Liver (tissue), 9 donors: Measurements from ENCODE around the gene CLIC1. TPM values are rescaled to one million over a fixed set of nuclear protein-coding genes. Genes with fewer than 3 reads are reported as not detected.

ENCODE experiments used
- DNase-seq: peaks from one replicate; pipeline ENCODE4 v3.0.0-alpha.2; 2017; ENCODE audit warnings: low spot score
- H3K27ac ChIP-seq, 2 donors: one replicate each; pipeline ENCODE4 v1.7.0; 2013; ENCODE audit warnings: inconsistent platforms in 2 of 2, low read length in 2 of 2, control low read depth in 1 of 2, low read depth in 1 of 2, mild to moderate bottlenecking in 1 of 2
- H3K27me3 ChIP-seq, 4 donors: one replicate each; pipeline versions ENCODE4 v1.6.1 to v1.7.0; 2013; ENCODE audit warnings: low read length in 3 of 4, inconsistent platforms in 1 of 4, mild to moderate bottlenecking in 1 of 4, moderate library complexity in 1 of 4; ENCODE audit not compliant: control insufficient read depth in 4 of 4, insufficient read depth in 4 of 4
- H3K36me3 ChIP-seq, 4 donors: one replicate each; pipeline versions ENCODE4 v1.6.1 to v1.7.0; 2013; ENCODE audit warnings: low read length in 3 of 4, mild to moderate bottlenecking in 3 of 4, low read depth in 1 of 4, moderate library complexity in 1 of 4; ENCODE audit not compliant: control insufficient read depth in 4 of 4, insufficient read depth in 3 of 4
- H3K4me1 ChIP-seq, 4 donors: one replicate each; pipeline versions ENCODE4 v1.6.1 to v1.7.0; 2013; ENCODE audit warnings: low read length in 3 of 4, mild to moderate bottlenecking in 3 of 4, moderate library complexity in 1 of 4; ENCODE audit not compliant: control insufficient read depth in 4 of 4, insufficient read depth in 4 of 4
- H3K4me3 ChIP-seq, 3 donors: one replicate each; pipeline versions ENCODE4 v1.6.1 to v1.7.0; 2013; ENCODE audit warnings: low read length in 3 of 3, control low read depth in 1 of 3, low read depth in 1 of 3, mild to moderate bottlenecking in 1 of 3
- H3K9ac ChIP-seq, 2 donors: one replicate each; pipeline ENCODE4 v1.7.0; 2013; ENCODE audit warnings: low read length in 2 of 2, mild to moderate bottlenecking in 2 of 2, moderate library complexity in 2 of 2, control low read depth in 1 of 2, low read depth in 1 of 2
- H3K9me3 ChIP-seq, 4 donors: one replicate each; pipeline versions ENCODE4 v1.6.1 to v1.7.0; 2013; ENCODE audit warnings: low read length in 3 of 4; ENCODE audit not compliant: control insufficient read depth in 4 of 4
- EGR1 ChIP-seq, 2 donors: IDR thresholded peaks; 2 replicates each; pipeline ENCODE4 v1.6.1; 2016 to 2018; ENCODE audit warnings: antibody characterized with exemption in 2 of 2, low read depth in 2 of 2
- FOXA1 ChIP-seq: IDR thresholded peaks from 2 replicates; pipeline ENCODE4 v1.6.1; 2016; ENCODE audit warnings: antibody characterized with exemption
- FOXA2 ChIP-seq: IDR thresholded peaks from 2 replicates; pipeline ENCODE4 v1.6.1; 2016; ENCODE audit warnings: antibody characterized with exemption
- GABPA ChIP-seq, 2 donors: IDR thresholded peaks in 1 of 2; conservative IDR thresholded peaks in 1 of 2; 2 replicates each; pipeline ENCODE4 v1.6.1; 2016; ENCODE audit warnings: antibody characterized with exemption in 2 of 2, mild to moderate bottlenecking in 1 of 2, moderate library complexity in 1 of 2
- HNF4A ChIP-seq, 2 donors: conservative IDR thresholded peaks; 2 replicates each; pipeline ENCODE4 v1.6.1; 2016; ENCODE audit warnings: antibody characterized with exemption in 2 of 2, mild to moderate bottlenecking in 2 of 2
- HNF4G ChIP-seq: IDR thresholded peaks from 2 replicates; pipeline ENCODE4 v1.6.1; 2016; ENCODE audit warnings: antibody characterized with exemption
- NR2F2 ChIP-seq: IDR thresholded peaks from 2 replicates; pipeline ENCODE4 v1.6.1; 2016; ENCODE audit warnings: antibody characterized with exemption
- RAD21 ChIP-seq, 2 donors: IDR thresholded peaks; 2 replicates each; pipeline ENCODE4 v1.6.1; 2016; ENCODE audit warnings: antibody characterized with exemption in 2 of 2, mild to moderate bottlenecking in 2 of 2
- RXRA ChIP-seq, 2 donors: IDR thresholded peaks; 2 replicates each; pipeline ENCODE4 v1.6.1; 2017 to 2018; ENCODE audit warnings: antibody characterized with exemption in 2 of 2, mild to moderate bottlenecking in 1 of 2
- SP1 ChIP-seq: IDR thresholded peaks from 2 replicates; pipeline ENCODE4 v1.6.1; 2018; ENCODE audit warnings: antibody characterized with exemption, mild to moderate bottlenecking
- TAF1 ChIP-seq: conservative IDR thresholded peaks from 2 replicates; pipeline ENCODE4 v1.6.1; 2016; ENCODE audit warnings: antibody characterized with exemption, mild to moderate bottlenecking
- YY1 ChIP-seq: IDR thresholded peaks from 2 replicates; pipeline ENCODE4 v1.6.1; 2016; ENCODE audit warnings: antibody characterized with exemption, mild to moderate bottlenecking
- WGBS: extraction: QIAGEN DNeasy Blood & Tissue Kit; methylation state at CpG from one replicate; pipeline ENCODE4 v1.1.7; 2013; 5-methylcytosine and 5-hydroxymethylcytosine counted together
- polyA plus RNA-seq, 2 donors: library from polyadenylated mRNA; stranded (reverse) in 1 of 2; unstranded in 1 of 2; fragments of 200-250 nt in 1 of 2; fragments of >200 nt in 1 of 2; fragmentation: Nextera tagmentation in 1 of 2; extraction: Ambion mirVana in 1 of 2; gene quantifications; one replicate each; pipeline versions ENCODE4 v1.2.1 to v1.2.3, GENCODE V29; 2013 to 2015
- total RNA-seq, 2 donors: library from RNA; depleted of rRNA; stranded (reverse); fragments of >200 nt; gene quantifications; one replicate each; pipeline ENCODE4 v1.2.3, GENCODE V29; 2014
- TF ChIP-seq, protein P1 (sequence below): IDR thresholded peaks from 2 replicates; pipeline ENCODE4 v1.6.1; 2016; ENCODE audit warnings: antibody characterized with exemption
- TF ChIP-seq, protein P2 (sequence below): fragments of 150-350 bp; IDR thresholded peaks from 2 replicates; pipeline ENCODE4 v1.5.1; 2017; ENCODE audit warnings: improper control_type of control experiment, low read depth, low read length; ENCODE audit not compliant: missing input control
- TF ChIP-seq, protein P3 (sequence below): IDR thresholded peaks from 2 replicates; pipeline ENCODE4 v1.6.1; 2016; ENCODE audit warnings: antibody characterized with exemption
- TF ChIP-seq, protein P4 (sequence below): IDR thresholded peaks from 2 replicates; pipeline ENCODE4 v1.6.1; 2016; ENCODE audit warnings: antibody characterized with exemption, mild to moderate bottlenecking
- TF ChIP-seq, protein P5 (sequence below): IDR thresholded peaks from 2 replicates; pipeline ENCODE4 v1.6.1; 2016; ENCODE audit warnings: antibody characterized with exemption
- donor health status: healthy.
- donor health status: healthy.
- donor health status: healthy.
- donor health status: healthy.
- donor health status: healthy.

Gene CLIC1
- total and polyA plus RNA-seq, 4 donors = 56.5 to 124 (median 64.5) TPM

DNA sequence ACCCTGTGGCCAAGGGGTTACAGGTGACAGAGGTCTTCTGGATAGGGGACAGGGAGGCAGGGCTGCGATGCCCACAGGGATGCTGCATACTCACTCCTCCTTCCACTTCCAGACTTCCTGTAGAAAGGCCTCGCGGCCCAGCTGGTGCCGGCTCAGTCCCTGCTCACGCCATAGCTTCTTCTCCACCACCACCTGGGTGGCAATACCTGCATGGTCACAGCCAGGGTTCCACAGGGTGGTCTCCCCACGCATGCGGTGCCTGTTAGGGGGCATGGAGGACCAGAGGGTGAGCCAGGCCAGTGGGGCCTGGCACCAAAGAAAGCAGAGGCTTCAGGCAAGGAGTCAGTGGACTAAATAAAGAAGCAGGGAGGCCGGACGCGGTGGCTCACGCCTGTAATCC, 49.1 kb upstream of the CLIC1 start:
- Histone ChIP-seq H3K27me3 (no peaks in the 10 kb centered on the region), H3K4me3 (no peak overlapping the region), H3K9ac (no peak overlapping the region), H3K27ac (no peak overlapping the region), H3K36me3 (peaks cover 7 to 46% (median 15%) of the 10 kb centered on the region in 4 donors), H3K4me1 (no peaks in the 10 kb centered on the region), H3K9me3 (no peaks in the 10 kb centered on the region)
- WGBS = 97% methylated on average over 11 of the region's 11 CpGs
- TF ChIP-seq NR2F2 = no peak
- TF ChIP-seq, protein P1, sequence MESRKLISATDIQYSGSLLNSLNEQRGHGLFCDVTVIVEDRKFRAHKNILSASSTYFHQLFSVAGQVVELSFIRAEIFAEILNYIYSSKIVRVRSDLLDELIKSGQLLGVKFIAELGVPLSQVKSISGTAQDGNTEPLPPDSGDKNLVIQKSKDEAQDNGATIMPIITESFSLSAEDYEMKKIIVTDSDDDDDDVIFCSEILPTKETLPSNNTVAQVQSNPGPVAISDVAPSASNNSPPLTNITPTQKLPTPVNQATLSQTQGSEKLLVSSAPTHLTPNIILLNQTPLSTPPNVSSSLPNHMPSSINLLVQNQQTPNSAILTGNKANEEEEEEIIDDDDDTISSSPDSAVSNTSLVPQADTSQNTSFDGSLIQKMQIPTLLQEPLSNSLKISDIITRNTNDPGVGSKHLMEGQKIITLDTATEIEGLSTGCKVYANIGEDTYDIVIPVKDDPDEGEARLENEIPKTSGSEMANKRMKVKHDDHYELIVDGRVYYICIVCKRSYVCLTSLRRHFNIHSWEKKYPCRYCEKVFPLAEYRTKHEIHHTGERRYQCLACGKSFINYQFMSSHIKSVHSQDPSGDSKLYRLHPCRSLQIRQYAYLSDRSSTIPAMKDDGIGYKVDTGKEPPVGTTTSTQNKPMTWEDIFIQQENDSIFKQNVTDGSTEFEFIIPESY = no peak
- TF ChIP-seq RAD21 (IDR thresholded peaks at IDR 0.05) = no peak
- no peak for TF ChIP-seq TAF1
- no peak for TF ChIP-seq HNF4G
- TF ChIP-seq FOXA1 = no peak
- TF ChIP-seq, protein P2, sequence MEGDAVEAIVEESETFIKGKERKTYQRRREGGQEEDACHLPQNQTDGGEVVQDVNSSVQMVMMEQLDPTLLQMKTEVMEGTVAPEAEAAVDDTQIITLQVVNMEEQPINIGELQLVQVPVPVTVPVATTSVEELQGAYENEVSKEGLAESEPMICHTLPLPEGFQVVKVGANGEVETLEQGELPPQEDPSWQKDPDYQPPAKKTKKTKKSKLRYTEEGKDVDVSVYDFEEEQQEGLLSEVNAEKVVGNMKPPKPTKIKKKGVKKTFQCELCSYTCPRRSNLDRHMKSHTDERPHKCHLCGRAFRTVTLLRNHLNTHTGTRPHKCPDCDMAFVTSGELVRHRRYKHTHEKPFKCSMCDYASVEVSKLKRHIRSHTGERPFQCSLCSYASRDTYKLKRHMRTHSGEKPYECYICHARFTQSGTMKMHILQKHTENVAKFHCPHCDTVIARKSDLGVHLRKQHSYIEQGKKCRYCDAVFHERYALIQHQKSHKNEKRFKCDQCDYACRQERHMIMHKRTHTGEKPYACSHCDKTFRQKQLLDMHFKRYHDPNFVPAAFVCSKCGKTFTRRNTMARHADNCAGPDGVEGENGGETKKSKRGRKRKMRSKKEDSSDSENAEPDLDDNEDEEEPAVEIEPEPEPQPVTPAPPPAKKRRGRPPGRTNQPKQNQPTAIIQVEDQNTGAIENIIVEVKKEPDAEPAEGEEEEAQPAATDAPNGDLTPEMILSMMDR = no peak
- no peak for TF ChIP-seq EGR1 (IDR thresholded peaks at IDR 0.05; ENCODE audit: low read depth in 2 of 2)
- no peak for TF ChIP-seq SP1
- TF ChIP-seq, protein P3, sequence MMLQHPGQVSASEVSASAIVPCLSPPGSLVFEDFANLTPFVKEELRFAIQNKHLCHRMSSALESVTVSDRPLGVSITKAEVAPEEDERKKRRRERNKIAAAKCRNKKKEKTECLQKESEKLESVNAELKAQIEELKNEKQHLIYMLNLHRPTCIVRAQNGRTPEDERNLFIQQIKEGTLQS = no peak
- no peak for TF ChIP-seq HNF4A (conservative IDR thresholded peaks at IDR 0.05)
- TF ChIP-seq RXRA (IDR thresholded peaks at IDR 0.05) = no peak
- TF ChIP-seq GABPA (IDR thresholded peaks at IDR 0.05 in 1 of 2, conservative IDR thresholded peaks at IDR 0.05 in 1 of 2) = no peak
- TF ChIP-seq, protein P4, sequence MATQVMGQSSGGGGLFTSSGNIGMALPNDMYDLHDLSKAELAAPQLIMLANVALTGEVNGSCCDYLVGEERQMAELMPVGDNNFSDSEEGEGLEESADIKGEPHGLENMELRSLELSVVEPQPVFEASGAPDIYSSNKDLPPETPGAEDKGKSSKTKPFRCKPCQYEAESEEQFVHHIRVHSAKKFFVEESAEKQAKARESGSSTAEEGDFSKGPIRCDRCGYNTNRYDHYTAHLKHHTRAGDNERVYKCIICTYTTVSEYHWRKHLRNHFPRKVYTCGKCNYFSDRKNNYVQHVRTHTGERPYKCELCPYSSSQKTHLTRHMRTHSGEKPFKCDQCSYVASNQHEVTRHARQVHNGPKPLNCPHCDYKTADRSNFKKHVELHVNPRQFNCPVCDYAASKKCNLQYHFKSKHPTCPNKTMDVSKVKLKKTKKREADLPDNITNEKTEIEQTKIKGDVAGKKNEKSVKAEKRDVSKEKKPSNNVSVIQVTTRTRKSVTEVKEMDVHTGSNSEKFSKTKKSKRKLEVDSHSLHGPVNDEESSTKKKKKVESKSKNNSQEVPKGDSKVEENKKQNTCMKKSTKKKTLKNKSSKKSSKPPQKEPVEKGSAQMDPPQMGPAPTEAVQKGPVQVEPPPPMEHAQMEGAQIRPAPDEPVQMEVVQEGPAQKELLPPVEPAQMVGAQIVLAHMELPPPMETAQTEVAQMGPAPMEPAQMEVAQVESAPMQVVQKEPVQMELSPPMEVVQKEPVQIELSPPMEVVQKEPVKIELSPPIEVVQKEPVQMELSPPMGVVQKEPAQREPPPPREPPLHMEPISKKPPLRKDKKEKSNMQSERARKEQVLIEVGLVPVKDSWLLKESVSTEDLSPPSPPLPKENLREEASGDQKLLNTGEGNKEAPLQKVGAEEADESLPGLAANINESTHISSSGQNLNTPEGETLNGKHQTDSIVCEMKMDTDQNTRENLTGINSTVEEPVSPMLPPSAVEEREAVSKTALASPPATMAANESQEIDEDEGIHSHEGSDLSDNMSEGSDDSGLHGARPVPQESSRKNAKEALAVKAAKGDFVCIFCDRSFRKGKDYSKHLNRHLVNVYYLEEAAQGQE = no peak
- DNase-seq = no peak

DNA sequence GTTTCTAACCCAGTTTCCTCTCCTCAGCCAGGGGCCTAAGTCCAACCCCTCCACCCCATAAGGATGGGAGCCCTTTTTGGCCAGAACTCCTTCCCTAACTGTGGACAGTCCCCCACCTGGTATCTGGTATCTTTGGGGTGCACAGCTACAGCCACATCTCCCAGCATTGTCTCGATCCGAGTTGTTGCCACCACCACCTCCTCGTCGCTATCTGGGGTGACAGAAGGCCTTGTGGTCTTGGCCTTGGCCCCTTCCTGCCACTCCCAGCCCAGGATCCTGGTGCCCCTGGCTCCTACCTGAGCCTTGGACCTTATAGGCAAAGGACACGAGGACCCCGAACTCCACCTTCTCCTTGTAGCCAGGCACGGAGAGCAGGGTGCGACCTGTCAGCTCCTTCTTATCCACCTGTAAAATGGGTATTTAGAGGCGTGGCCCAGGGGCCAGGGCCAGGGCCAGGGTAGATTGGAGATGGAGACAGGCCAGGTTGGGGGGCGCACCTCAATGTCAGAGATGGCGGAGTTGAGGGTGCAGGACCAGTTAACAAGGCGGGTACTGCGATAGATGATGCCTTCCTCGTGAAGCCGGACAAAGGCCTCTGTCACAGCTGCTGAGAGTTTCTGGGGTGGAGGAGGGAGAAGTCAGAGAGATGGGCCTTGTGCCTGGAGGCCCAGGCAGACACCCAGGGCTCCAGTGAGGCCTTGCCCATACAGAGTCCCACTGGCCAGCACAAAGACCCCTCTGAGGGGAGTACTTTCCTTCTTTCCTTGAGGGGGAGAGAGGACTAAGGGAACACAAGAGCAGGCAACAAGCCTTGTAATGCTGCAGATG, 48.0 kb upstream of the CLIC1 start:
- H3K36me3 ChIP-seq = peaks cover 10 to 54% (median 15%) of the 10 kb centered on the region in 4 donors
- 95% methylated on average over 15 of the region's 15 CpGs for WGBS
- TF ChIP-seq GABPA (IDR thresholded peaks at IDR 0.05 in 1 of 2, conservative IDR thresholded peaks at IDR 0.05 in 1 of 2) = no peak
- TF ChIP-seq RXRA (IDR thresholded peaks at IDR 0.05) = no peak
- no peak for TF ChIP-seq YY1
- no peak for TF ChIP-seq EGR1 (IDR thresholded peaks at IDR 0.05; ENCODE audit: low read depth in 2 of 2)
- TF ChIP-seq HNF4A (conservative IDR thresholded peaks at IDR 0.05) = no peak
- TF ChIP-seq, protein P5, sequence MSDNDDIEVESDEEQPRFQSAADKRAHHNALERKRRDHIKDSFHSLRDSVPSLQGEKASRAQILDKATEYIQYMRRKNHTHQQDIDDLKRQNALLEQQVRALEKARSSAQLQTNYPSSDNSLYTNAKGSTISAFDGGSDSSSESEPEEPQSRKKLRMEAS = no peak
- no peak for TF ChIP-seq FOXA2
- TF ChIP-seq, protein P3 = no peak
- no peak for TF ChIP-seq SP1
- TF ChIP-seq FOXA1 = no peak
- TF ChIP-seq, protein P4 = no peak

More for the DNA sequence above, 48.0 kb upstream of the CLIC1 start:
- Histone ChIP-seq H3K9ac (no peak overlapping the region), H3K4me1 (peaks cover 0 to under 1% (median 0%) of the 10 kb centered on the region in 4 donors), H3K4me3 (no peak overlapping the region), H3K27ac (no peak overlapping the region), H3K9me3 (no peaks in the 10 kb centered on the region), H3K27me3 (no peaks in the 10 kb centered on the region)
- DNase-seq = no peak
